Measurements from ENCODE around the gene CTBP1. TPM values are rescaled to one million over a fixed set of nuclear protein-coding genes. Genes with fewer than 3 reads are reported as not detected.

Gene CTBP1
- total RNA-seq, 1 donor, result 246 TPM

- Histone ChIP-seq H4K20me1 (ENCODE audit: insufficient read depth, low read length) (peaks cover 47% of the 10 kb centered on the region), H2AFZ (ENCODE audit: low read length) (no peak overlapping the region), H3K36me3 (ENCODE audit: insufficient read depth, low read length) (peaks cover 68% of the 10 kb centered on the region), H3K27ac (ENCODE audit: low read depth, low read length) (no peak overlapping the region), H3K79me2 (ENCODE audit: insufficient read depth, low read length) (peaks cover 71% of the 10 kb centered on the region), H3K27me3 (ENCODE audit: insufficient read depth, low read length) (no peaks in the 10 kb centered on the region), H3K4me3 (ENCODE audit: insufficient read depth, low read length) (no peak overlapping the region), H3K4me1 (ENCODE audit: insufficient read depth, low read length) (no peaks in the 10 kb centered on the region), H3K9me3 (ENCODE audit: low read depth, low read length) (no peaks in the 10 kb centered on the region), H3K4me2 (ENCODE audit: insufficient read depth, low read length) (no peak overlapping the region)
- no peak for TF ChIP-seq CTCF (IDR thresholded peaks at IDR 0.05; ENCODE audit: extremely low read depth, low read depth, low read length)
- DNase-seq (ENCODE audit: insufficient read length, low spot score, missing footprints), result peak; percentile 88
These were observed 12.8 kb downstream of the CTBP1 start for GRCh38 chr4:1236103-1236641.

- no peaks in the 10 kb centered on the region for H3K4me1 ChIP-seq (ENCODE audit: insufficient read depth, low read length)
- H3K79me2 ChIP-seq (ENCODE audit: insufficient read depth, low read length), result peaks cover 67% of the 10 kb centered on the region
- no peaks in the 10 kb centered on the region for H3K27me3 ChIP-seq (ENCODE audit: insufficient read depth, low read length)
- H3K4me3 ChIP-seq (ENCODE audit: insufficient read depth, low read length), result no peak overlapping the region
- no peak overlapping the region for H3K27ac ChIP-seq (ENCODE audit: low read depth, low read length)
- H3K9me3 ChIP-seq (ENCODE audit: low read depth, low read length), result no peaks in the 10 kb centered on the region
- no peak overlapping the region for H2AFZ ChIP-seq (ENCODE audit: low read length)
- peaks cover 69% of the 10 kb centered on the region for H3K36me3 ChIP-seq (ENCODE audit: insufficient read depth, low read length)
- H4K20me1 ChIP-seq (ENCODE audit: insufficient read depth, low read length), result peaks cover 42% of the 10 kb centered on the region
- no peak overlapping the region for H3K4me2 ChIP-seq (ENCODE audit: insufficient read depth, low read length)
- TF ChIP-seq CTCF (IDR thresholded peaks at IDR 0.05; ENCODE audit: extremely low read depth, low read depth, low read length), result no peak
- DNase-seq (ENCODE audit: insufficient read length, low spot score, missing footprints), result peak; percentile 85
These were observed 13.4 kb downstream of the CTBP1 start for GRCh38 chr4:1235381-1236102.

- peaks cover 39% of the 10 kb centered on the region for H4K20me1 ChIP-seq (ENCODE audit: insufficient read depth, low read length)
- H3K4me1 ChIP-seq (ENCODE audit: insufficient read depth, low read length), result no peaks in the 10 kb centered on the region
- no peak overlapping the region for H3K4me3 ChIP-seq (ENCODE audit: insufficient read depth, low read length)
- H3K27me3 ChIP-seq (ENCODE audit: insufficient read depth, low read length), result no peaks in the 10 kb centered on the region
- H3K9me3 ChIP-seq (ENCODE audit: low read depth, low read length), result no peaks in the 10 kb centered on the region
- H3K79me2 ChIP-seq (ENCODE audit: insufficient read depth, low read length), result peaks cover 70% of the 10 kb centered on the region
- peak; percentile 70 for DNase-seq (ENCODE audit: insufficient read length, low spot score, missing footprints)
- peaks cover 67% of the 10 kb centered on the region for H3K36me3 ChIP-seq (ENCODE audit: insufficient read depth, low read length)
- TF ChIP-seq CTCF (IDR thresholded peaks at IDR 0.05; ENCODE audit: extremely low read depth, low read depth, low read length), result no peak
- H3K27ac ChIP-seq (ENCODE audit: low read depth, low read length), result no peak overlapping the region
- H3K4me2 ChIP-seq (ENCODE audit: insufficient read depth, low read length), result no peak overlapping the region
- no peak overlapping the region for H2AFZ ChIP-seq (ENCODE audit: low read length)
These were observed 14.1 kb downstream of the CTBP1 start for GRCh38 chr4:1234811-1235292.

GRCh38 chr4:1234309-1234695, 14.6 kb downstream of the CTBP1 start:
- Histone ChIP-seq H3K27me3 (ENCODE audit: insufficient read depth, low read length) (no peaks in the 10 kb centered on the region), H3K4me3 (ENCODE audit: insufficient read depth, low read length) (no peak overlapping the region), H3K4me2 (ENCODE audit: insufficient read depth, low read length) (no peak overlapping the region), H4K20me1 (ENCODE audit: insufficient read depth, low read length) (peaks cover 34% of the 10 kb centered on the region), H3K27ac (ENCODE audit: low read depth, low read length) (no peak overlapping the region), H3K79me2 (ENCODE audit: insufficient read depth, low read length) (peaks cover 65% of the 10 kb centered on the region), H3K4me1 (ENCODE audit: insufficient read depth, low read length) (no peaks in the 10 kb centered on the region), H3K36me3 (ENCODE audit: insufficient read depth, low read length) (peaks cover 65% of the 10 kb centered on the region), H3K9me3 (ENCODE audit: low read depth, low read length) (no peaks in the 10 kb centered on the region), H2AFZ (ENCODE audit: low read length) (no peak overlapping the region)
- DNase-seq (ENCODE audit: insufficient read length, low spot score, missing footprints), result peak; percentile 96
- TF ChIP-seq CTCF (IDR thresholded peaks at IDR 0.05; ENCODE audit: extremely low read depth, low read depth, low read length), result no peak
